D721Med (cell line): ENCODE measurements around the gene SERGEF.
"Not testable (repeated sequence)": the region's sequence is repeated elsewhere in the genome, so short reads cannot be mapped to it uniquely, and the experiment has no call there.

Experiments
- DNase-seq: peaks from one replicate; pipeline ENCODE4 v3.0.0; 2011; ENCODE audit warnings: low spot score; ENCODE audit not compliant: insufficient read length
- FAIRE-seq: peaks from 2 replicates; lab custom pipeline; 2011; peaks lifted over from hg19 to GRCh38; lab: Jason Lieb, UNC
- TF ChIP-seq, protein P1 (sequence below): IDR thresholded peaks from 2 replicates; pipeline ENCODE4 v1.5.1; 2012; ENCODE audit warnings: mild to moderate bottlenecking, control low read depth; ENCODE audit not compliant: insufficient read depth; ENCODE audit errors: missing control alignments

Gene SERGEF

DNA sequence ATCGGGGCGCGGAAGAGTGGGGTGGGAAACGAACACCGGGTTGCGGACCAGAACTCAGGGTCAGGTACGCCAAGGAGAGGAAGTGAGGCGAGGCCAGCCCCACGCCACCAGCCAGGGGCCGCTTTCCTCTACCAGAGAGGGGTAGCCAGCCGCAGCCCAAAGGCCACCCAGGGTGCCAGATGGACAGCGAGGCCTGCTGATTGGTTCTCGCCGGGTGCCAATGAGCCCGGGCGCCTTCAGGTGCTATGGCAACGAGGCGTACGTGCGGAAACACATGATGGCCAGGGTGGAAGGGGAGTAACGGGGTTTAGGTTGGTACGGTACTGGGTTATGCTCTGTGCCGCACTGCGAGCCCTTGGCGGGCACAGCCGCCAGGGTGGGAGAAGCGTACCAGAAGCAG, 128.9 kb downstream of the SERGEF start:
- DNase-seq (no peak), FAIRE-seq (no peak)
- TF ChIP-seq, protein P1, sequence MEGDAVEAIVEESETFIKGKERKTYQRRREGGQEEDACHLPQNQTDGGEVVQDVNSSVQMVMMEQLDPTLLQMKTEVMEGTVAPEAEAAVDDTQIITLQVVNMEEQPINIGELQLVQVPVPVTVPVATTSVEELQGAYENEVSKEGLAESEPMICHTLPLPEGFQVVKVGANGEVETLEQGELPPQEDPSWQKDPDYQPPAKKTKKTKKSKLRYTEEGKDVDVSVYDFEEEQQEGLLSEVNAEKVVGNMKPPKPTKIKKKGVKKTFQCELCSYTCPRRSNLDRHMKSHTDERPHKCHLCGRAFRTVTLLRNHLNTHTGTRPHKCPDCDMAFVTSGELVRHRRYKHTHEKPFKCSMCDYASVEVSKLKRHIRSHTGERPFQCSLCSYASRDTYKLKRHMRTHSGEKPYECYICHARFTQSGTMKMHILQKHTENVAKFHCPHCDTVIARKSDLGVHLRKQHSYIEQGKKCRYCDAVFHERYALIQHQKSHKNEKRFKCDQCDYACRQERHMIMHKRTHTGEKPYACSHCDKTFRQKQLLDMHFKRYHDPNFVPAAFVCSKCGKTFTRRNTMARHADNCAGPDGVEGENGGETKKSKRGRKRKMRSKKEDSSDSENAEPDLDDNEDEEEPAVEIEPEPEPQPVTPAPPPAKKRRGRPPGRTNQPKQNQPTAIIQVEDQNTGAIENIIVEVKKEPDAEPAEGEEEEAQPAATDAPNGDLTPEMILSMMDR = no peak

DNA sequence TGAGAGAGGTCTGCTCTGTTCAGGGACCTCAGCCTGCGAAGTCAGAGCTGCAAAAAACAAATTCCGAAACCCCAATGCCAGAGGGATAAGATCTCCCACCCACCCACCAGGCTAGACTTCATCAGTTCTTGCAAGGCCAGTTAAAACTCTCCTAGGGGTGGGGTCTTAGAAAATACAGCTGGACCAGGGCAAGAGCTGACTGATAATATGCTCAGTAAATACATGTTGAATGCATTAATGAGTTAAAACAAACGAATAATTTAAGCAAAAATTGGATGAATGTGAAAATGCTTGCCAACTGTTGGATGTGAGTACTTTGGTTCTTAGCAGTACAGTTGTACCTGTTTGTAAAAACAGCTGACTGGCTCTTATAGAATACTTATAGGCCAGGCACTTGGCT, 129.8 kb downstream of the SERGEF start:
- DNase-seq (no peak), FAIRE-seq (no peak)
- TF ChIP-seq, protein P1 = no peak

DNA sequence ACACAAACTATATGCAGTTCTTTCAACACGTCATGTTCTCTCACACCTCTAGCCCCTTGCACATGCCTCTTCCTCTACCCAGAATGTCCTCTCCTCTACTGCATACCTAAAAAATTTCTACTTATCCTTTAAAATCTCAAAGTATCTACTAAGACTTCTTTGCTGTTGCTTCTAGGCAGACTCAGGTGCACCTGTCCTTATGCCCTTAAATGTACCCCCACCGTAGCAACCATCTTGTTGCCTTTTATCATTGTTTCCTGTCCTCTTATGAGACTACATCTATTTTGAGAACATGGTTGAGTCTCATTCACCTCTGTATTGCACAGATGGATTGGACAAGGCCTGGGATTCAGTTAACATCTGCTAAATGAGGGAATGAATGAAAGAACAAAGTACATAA, 134.1 kb downstream of the SERGEF start:
- no peak for DNase-seq
- FAIRE-seq = no peak
- TF ChIP-seq, protein P1 = no peak

DNA sequence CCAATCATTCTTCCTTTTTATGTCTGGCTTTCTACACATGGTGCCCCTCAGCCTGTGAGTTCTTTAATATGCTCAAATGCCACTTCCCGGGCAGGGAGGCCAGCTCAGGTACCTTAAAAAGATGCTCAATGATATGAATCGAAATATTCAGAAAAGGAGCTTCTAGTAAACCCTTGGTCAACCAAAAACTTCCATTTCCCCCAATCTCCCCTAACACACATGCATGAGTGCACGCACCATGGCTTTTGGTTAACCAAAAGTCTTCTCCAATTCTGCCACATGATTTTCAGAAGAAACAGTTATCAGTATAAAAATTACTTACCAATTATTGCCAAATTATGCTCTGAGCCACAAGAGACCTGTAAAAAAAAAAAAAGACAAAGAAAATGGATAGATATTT, 135.0 kb downstream of the SERGEF start:
- DNase-seq (no peak), FAIRE-seq (no peak)
- TF ChIP-seq, protein P1 = no peak

DNA sequence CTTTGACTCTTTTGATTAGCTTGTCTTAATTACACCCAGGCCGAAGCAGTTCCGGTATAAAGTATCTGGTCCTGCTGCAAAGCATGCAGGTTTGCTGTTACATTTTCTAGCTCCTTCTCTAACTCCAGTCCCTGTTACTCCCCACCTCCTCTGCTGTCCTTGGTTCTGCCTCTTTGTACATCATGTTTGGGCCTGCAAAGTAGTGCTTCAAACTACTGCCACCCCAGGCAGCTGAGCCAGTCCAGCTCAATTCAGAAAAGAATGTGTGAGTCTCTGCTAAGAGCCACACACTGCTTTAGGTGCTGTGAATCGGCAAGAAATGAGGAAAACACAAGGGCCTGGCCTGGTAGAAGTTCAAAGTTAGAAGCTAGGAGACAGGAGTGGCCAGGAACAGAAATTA, 136.0 kb downstream of the SERGEF start:
- FAIRE-seq (no peak), DNase-seq (no peak)
- TF ChIP-seq, protein P1 = no peak

DNA sequence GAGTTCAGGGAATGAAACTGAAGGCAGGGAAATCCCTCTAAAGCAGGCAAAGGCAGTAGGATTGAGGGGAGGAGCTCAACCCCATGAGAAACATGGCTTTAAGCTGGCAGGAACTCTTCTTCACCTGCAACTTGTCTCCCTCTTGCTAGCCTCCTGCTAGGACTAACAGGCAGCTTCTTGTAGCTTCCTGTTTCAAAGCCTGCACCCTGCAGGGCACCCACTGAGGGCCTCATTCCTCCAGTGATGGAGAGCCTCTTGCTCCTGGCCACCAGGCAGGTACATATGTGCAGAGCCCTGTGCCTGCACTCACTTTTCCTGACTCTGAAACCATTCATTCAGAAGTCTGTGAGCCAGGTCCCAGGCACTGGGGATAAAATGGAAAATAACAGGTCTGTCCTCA, 137.0 kb downstream of the SERGEF start:
- no peak for DNase-seq
- no peak for FAIRE-seq
- TF ChIP-seq, protein P1 = no peak

DNA sequence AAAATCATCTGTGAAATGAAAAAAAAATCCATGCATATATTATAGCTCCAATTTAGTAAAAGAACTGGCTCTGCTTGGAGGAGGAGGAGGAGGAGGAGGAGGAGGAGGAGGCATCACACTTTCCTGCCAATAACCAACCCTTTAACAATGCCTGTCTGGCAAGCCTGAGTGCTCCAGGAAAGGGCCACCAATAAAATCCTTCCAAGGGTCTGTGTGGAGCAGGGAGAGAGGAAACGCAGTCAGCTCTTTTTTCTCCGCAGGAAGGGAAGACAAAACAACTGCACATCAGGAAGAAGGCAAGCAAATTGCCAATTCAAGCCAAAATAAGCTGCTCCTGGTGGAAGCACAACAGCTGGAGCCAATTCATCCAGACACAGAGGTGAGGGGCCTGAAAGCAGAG, 139.3 kb downstream of the SERGEF start:
- DNase-seq = no peak
- FAIRE-seq = no peak
- TF ChIP-seq, protein P1 = no peak

DNA sequence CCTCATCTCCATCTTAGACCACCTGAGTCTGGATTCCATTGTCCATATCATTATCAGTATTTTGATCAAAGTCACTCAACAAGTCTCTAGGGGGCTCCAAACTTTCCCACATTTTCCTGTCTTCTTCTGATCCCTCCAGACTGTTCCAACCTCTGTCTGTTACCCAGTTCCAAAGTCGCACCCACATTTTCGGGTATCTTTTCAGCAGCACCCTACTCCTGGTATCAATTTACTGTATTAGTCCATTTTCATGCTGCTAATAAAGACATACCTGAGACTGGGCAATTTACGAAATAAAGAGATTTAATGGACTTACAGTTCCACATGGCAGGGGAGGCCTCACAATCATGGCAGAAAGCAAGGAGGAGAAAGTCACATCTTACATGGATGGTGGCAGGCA, 144.4 kb downstream of the SERGEF start:
- DNase-seq, FAIRE-seq: not testable (repeated sequence)
